GM08714 (cell line): ENCODE measurements around the gene CEP164.

ENCODE experiments used
- H3K4me3 ChIP-seq: fragments of 200-500 bp; sonication (Bioruptor generic); 2 replicates; pipeline ENCODE4 v1.5.1; 2014; ENCODE audit warnings: mild to moderate bottlenecking, low read length, inconsistent platforms
- ZNF274 ChIP-seq: IDR thresholded peaks from 2 replicates; pipeline ENCODE4 v1.6.1; 2012; ENCODE audit warnings: mild to moderate bottlenecking, low read depth, low read length

The CEP164 gene

DNA sequence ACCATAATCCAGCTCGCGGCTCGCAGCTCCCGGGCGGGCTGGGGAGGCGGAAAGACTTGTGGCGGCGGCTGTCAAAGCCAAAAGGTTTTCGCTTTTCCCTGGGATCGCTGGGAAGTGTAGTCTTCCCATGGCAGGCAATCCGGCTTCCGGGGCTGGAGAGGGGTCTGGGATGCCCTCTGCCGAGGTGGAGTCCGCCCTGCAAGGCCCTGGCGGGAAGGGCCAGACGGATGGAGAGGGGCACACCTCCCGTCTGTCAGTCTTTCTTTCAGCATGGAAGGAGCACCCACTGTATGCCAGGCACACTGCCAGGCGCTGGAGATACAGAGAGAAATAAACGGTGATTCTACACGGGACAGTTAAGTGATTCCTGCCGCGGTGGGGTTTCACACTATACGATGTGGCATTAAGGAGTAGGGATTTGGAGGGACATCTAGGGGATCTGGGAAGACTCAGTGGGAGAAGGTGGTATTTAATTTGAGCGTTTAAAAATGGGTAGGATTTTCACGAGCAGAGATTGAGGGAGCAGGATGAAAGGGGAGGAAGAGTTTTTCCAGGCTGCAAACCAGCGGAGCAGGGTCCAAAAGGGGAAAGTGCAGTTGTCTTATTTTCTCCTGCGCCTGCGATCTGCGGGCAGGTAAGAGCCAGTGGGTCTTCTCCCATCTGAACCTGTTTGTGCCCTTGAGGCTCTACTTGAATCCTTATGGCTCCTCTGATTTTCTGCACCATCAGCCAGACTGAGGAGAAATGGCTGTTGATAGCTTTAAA, 11.3 kb upstream of the CEP164 start, which contains the start of gene BACE1:
TSS of gene BACE1 (minus strand) at position 60 of the 765 bp plus-strand sequence. CDS start 461 bp downstream, outside the sequence.
- peak within 1 kb of the TSS; percentile 43; the same call in 1 of the 2 replicates for H3K4me3 ChIP-seq
- no peak for TF ChIP-seq ZNF274

- TF ChIP-seq ZNF274, result no peak
- no peak overlapping the region for H3K4me3 ChIP-seq
These were observed 8.9 kb upstream of the CEP164 start for GRCh38 chr11:117318738-117319137.

GRCh38 chr11:117319214-117319840, 8.3 kb upstream of the CEP164 start:
- no peak overlapping the region for H3K4me3 ChIP-seq
- no peak for TF ChIP-seq ZNF274

GRCh38 chr11:117327255-117327566, 443 bp upstream of the CEP164 start:
- H3K4me3 ChIP-seq, result peak overlapping the region; percentile 91; the same call in 1 of the 2 replicates

GRCh38 chr11:117328375-117329010, 839 bp downstream of the CEP164 start:
- TF ChIP-seq ZNF274, result no peak
- peak overlapping the region; percentile 91 for H3K4me3 ChIP-seq

GRCh38 chr11:117332843-117333242, 5.2 kb downstream of the CEP164 start:
- no peak overlapping the region for H3K4me3 ChIP-seq
- no peak for TF ChIP-seq ZNF274

- H3K4me3 ChIP-seq, result no peak overlapping the region
- no peak for TF ChIP-seq ZNF274
These were observed 6.3 kb downstream of the CEP164 start for GRCh38 chr11:117333917-117334316.

DNA sequence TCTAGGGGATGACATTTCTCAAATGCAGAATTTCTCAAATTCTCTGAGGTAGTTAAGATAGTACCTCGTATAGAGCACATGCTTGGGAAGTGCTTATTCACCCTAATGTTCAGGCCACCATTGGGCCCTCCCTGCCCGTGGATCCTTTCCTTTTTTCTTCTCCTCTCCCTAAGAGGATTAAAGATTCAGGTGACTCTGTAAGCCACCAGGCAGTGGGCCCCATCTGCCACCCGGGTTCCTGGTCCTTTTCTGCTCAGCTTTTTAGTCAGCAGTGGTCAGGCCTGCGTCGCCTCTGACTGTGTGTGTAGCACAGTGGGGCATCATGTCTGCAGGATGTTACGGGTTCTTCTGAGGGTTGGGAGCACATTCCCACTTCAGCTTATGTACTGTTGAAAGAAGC, 7.2 kb downstream of the CEP164 start:
- H3K4me3 ChIP-seq, result no peak overlapping the region
- TF ChIP-seq ZNF274, result no peak

- no peak for TF ChIP-seq ZNF274
- no peak overlapping the region for H3K4me3 ChIP-seq
These were observed 7.7 kb downstream of the CEP164 start for GRCh38 chr11:117335399-117335798.

DNA sequence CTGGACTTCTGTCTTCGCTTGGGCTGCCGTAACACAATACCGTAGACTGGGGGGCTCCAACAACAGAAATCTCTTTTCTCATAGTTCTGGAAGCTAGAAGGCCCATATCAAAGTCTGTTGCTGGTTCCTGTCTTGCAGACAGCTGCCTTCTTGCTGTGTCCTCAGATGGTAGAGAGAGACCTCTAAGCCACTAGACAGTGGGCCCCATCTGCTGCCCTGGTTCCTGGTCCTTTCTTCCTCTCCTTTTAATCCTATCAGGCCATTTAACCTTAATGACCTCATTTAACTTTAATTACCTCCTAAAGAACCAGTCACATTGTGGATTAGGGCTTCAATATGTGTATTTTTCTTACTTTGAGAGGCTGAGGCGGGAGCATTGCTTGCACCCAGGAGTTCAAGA, 9.4 kb downstream of the CEP164 start:
- no peak for TF ChIP-seq ZNF274
- H3K4me3 ChIP-seq, result no peak overlapping the region

DNA sequence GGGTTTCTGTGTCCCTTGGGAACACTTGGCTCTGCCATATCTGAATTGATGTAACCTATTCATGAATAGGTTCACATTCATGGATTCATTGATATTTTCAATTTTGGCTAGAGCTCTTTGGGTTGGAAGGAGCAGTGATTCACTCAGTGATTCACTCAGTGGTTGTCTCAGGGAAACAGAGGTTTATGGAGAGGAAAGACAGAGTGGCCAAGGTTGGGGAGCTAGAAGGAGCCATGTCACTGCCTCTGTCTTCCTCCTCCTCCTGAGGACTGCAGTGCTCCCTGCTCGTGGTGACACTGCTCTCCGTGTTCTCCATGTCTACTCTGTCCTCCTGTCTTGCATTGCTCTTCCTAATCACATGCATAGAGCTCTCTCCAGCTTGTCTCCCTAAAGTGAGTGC, 17.4 kb downstream of the CEP164 start:
- no peak for TF ChIP-seq ZNF274
- no peak overlapping the region for H3K4me3 ChIP-seq

GRCh38 chr11:117354550-117354949, 26.9 kb downstream of the CEP164 start:
- TF ChIP-seq ZNF274, result no peak
- H3K4me3 ChIP-seq, result no peak overlapping the region

DNA sequence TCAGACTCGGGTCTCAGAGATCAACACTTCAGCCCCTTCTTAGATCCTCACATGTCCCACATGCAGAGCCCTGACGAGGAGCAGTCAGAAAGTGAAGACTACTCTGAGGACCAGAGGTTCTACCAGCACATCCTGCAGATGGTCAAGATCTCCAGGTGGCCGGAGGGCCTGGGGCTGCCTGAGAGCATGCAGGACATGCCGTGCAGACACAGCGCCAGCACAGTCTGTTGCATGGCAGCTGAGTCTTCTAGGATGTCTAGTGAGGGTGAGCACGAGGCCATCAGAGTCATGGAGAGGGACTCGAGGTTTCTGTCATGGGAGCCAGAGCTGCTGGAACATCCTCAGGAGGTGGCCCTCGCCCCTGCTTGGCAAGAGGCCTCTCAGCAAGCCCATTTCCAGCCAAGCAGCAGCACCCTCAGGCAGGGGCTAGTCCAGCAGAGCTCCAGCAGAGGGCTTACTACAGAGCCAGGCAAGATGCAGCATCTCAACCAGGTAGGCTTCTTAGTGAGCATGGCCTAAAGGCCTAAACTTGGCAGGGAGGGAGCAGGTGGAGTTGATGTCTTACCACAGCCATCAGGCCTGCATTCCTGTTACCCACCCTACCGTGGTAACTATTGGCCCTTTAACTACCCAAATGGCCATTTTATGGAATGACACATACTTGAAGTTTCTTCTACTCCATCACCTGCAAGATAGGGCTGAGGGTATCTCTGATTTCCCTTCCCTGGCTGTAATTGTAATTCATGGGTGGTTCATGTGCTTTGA, 28.7 kb downstream of the CEP164 start:
- no peak for TF ChIP-seq ZNF274
- no peak overlapping the region for H3K4me3 ChIP-seq

DNA sequence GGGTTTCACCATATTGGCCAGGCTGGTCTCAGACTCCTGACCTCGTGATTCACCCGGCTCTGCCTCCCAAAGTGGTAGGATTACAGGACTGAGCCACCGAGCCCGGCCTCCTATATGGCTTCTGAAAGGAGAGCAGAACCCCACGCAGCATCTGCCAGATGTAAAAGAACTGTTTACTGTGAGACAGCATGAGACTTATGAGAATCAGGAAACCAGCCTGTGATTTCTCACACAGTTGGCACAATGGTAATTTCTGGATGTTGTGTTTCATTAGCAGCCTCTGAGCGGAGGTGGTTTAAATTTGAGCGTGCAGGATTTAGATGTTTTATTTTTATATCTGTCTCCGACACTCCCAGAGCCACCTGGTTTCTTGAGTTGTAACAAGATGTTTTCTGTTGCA, 33.8 kb downstream of the CEP164 start:
- H3K4me3 ChIP-seq, result no peak overlapping the region
- no peak for TF ChIP-seq ZNF274
